Measurements from ENCODE around the gene SMAD4.

GRCh38 chr18:51097021-51097822, 67.2 kb downstream of the SMAD4 start:
- TF ChIP-seq CTCF (IDR thresholded peaks at IDR 0.05; ENCODE audit: borderline replicate concordance, extremely low read depth, low read length, poor library complexity, severe bottlenecking) (no peak), EZH2 (IDR thresholded peaks at IDR 0.05; ENCODE audit: borderline replicate concordance, low read depth, low read length, severe bottlenecking) (no peak)
